Activated gamma-delta T cell treated with anti-CD3 and anti-CD28 coated beads, Interleukin-2, amount 50 U/mL, for 16 hours (primary cell): ENCODE results near the gene RNF39.
A peak's percentile ranks its signal among the peaks of the same experiment; 100 is the strongest.
"Not testable (repeated sequence)": the region's sequence is repeated elsewhere in the genome, so short reads cannot be mapped to it uniquely, and the experiment has no call there.

Experiments used
- DNase-seq: peaks from one replicate; pipeline ENCODE4 v3.0.0-alpha.2; 2020; ENCODE audit warnings: low read depth

RNF39 gene

DNA sequence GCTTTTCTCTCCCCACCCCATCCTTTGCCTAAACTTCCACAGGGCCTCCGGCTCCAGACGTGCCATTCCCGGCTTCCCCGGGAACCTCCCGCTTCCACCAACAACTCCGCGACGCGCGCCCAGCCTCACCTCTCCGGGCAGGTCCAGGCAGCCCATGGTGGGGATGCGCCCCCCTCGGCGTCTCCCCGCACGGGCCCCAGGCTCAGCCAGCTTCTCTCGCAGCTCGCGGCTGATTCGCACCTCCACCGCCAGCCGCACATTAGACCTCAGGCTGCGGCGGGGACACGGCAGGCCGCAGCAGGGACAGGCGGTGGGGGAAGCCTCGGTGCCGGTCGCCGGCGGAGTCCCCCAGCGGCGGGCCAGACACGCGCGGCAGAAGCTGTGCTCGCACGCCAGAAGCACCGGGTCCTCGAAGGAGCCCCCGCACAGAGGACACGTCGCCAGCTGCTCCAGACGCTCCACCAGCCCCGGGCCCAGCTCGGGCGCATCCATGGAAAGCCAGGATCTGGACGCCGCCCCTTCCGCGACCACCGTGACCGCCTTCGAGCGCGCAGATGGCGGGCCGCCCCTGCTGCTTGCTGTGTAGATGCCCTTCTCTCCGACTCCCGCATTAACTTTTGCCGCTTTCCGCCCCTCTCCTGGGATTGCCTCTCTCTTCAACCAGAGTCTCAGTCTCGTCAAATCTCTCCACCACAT, at the start of gene RNF39:
TSS of gene RNF39 (minus strand) at position 676 of the 696 bp plus-strand sequence. CDS start at position 492, 184 bp downstream.
- no peak for DNase-seq

DNA sequence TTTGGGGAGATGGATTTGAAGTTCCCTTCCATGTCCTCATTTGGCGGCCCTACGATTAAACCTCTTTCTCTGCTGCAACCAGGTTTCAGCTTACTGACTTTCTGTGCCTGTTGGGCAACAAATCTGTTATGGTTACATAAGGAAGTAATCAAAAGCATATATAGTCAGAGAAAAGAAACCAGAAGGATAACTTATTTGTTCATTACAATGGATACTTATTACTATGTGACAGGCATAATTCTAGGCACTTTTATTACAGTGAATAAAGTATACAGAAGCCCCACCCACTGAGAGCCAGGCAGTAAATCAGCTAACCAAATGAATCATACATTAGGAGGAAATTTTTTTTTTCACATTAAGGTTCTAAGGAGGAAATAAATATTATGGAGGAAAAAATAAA, 46.9 kb upstream of the RNF39 start:
- no peak for DNase-seq

DNA sequence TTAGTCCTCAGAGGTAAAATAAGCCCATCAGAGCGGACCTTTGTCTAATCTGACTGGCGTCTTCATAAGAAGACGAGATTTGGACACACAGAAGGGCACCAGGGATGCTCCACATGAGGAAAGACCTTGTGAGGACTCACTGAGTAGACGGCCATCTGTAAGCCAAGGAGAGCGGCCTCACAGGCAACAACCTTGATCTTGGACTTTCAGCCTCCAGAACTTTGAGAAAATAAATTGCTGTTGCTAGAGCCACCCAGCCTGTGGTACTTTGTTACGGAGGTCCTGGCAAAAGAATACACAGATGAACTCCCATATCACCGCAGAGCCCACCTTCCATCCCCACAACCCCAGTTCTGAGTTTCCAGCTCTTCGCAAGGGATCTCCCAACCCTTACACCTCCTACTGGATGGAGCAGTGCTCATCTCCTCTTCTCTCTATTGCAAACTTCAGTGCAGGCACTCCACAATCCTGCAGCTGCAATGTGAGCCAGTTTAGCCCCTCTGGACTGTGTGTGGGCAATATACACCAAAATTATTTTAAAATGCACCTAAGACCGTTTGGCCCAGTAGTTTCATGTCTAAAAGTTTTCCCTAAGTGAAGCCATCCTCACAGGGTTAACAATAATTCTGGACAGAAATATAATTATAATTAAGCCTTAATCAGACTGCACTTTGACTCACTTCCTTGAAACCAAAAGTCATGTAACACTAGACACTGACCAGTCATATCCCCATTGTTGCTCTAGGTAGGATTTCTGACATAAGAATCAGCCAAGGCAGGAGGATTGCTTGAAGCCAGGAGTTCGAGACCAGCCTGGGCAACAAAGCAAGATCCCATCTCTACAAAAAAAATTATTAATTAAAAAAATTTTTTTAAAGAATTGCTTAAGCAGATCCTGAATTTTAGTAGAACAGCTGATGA, 46.1 kb upstream of the RNF39 start:
- DNase-seq, result no peak

- not testable (repeated sequence) for DNase-seq
Measured at GRCh38 chr6:30118691-30119090, 43.1 kb upstream of the RNF39 start.

- DNase-seq, result no peak
Measured at GRCh38 chr6:30116724-30117123, 41.2 kb upstream of the RNF39 start.

- no peak for DNase-seq
Measured at GRCh38 chr6:30113841-30114240, 38.3 kb upstream of the RNF39 start.

GRCh38 chr6:30113003-30113759, 37.6 kb upstream of the RNF39 start, which contains the start of gene TRIM31:
Gene TRIM31, minus strand, starts transcription at chr6:30113090. Its CDS starts 285 bp downstream, at chr6:30112805.
- no peak for DNase-seq

DNA sequence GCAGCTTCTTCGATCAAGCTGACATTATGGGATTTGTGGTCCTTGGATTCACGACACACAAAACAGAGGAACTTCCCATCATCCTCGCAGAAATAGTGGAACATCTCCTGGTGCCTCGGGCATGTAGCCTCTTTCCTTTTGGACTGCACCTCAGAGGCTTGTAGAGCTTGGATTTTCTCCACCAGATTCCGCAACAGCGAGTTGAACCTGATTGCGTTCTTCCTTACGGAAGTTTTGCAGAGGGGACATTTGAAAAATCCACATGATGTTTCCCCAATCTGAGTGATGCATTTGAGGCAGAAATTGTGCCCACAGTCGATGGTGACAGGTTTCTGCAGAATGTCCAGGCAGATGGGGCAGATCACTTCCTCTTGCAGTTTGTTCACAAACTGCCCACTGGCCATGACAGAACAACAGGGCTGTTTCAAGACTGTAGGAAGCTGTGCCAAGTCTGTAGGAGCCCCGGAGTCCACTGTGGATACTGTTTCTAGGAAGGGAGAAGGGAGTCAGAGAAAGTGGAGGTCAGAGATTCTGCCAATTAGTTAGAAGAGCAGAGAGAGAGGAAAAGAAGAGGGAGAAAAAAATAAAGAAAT, 36.9 kb upstream of the RNF39 start:
- DNase-seq, result no peak

- DNase-seq, result no peak
Measured at GRCh38 chr6:30111266-30111856, 35.8 kb upstream of the RNF39 start.

GRCh38 chr6:30104661-30105060, 29.1 kb upstream of the RNF39 start:
- no peak for DNase-seq

GRCh38 chr6:30103872-30104179, 28.3 kb upstream of the RNF39 start:
- DNase-seq, result no peak

- peak; percentile 71 for DNase-seq
Measured at GRCh38 chr6:30102970-30103871, 27.7 kb upstream of the RNF39 start.

DNA sequence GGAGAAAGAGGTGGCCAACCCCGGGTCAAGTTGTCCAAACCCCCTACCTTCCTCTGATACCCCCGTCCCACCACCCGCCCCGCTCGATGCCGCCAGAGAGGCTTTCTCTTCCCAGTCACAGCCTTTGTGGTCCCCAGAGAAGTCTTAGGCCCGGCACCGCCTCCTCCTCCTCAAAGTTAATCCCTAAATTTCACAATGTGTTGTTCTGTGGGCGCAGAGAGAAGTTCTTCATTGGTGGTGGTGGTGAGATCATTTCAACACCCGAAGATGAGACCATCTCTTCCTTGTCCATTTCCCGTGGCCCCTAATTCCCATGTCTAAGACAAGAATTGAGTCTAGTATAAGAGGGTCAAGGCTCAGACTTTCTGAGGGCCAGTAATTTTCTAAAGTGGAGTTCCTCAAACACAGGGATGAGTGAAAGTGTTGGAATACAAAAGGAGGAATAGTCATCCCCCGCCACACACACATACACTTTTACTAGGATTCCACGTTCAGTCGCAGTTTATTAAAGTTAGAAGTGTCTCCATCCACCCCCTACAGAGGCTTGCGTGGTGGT, 26.9 kb upstream of the RNF39 start:
- no peak for DNase-seq

- DNase-seq, result peak; percentile 34
Measured at GRCh38 chr6:30101444-30102413, 26.2 kb upstream of the RNF39 start.

DNA sequence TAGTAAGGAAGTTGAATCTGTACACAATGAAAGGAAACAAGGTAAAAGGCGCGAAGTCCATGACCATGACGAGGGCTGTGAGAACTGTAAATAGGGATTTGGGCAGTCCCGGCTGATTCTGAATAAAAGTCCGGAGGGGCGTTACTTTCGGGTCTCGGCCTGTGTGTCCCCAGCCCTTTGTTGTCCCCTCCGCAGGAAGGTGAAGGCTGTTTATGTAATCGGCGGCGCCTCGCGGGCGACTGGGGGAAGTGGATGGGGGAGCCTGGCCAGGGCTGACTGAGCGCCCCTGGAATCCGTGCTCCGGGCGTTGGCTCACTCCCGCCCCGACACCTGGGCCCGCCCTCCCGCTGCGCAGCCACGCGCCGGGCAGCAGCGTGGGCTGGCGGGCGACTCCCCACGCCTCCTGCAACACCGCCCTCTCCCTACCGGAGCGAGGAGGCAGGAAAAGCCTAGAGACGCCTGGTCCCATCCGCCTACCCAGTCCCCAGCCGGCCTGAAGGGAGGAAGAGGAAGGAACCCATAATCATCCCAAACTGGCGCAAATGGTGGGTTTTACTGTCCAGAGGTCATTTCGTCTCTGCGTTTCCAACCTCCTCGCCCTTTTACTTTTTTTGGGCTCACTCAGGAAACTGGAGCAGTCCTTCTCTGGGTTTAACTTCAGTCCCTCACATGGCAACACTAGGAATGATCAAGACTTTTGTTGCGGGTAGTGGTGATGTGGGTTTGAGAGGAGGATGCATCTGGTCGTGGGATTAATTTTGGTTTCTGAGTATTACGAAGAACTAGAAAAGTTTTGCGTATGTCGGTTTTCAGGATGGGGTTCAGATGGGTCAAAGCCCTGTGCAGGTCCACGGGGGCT, 25.2 kb upstream of the RNF39 start:
- DNase-seq, result no peak

DNA sequence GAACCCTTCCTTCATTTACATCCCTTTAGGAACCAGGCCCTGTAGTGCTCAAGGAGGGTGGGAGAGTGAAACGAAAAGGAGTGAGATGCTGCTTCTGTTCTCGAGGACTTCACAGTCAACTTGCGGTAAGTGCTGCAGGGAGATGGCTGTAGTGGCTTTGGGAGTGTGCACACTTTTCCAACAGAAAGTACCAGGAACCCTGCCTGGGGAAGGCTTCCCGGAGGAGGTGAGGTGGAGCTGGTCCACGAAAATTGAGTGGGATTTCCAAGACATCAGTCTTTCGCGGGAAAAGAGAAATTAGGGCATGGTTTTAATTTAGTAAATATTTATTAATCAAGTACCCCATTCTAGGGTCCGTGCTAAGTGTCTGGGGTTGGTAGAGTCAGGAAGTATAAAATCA, 24.6 kb upstream of the RNF39 start:
- DNase-seq, result no peak

GRCh38 chr6:30097902-30098768, 22.6 kb upstream of the RNF39 start:
- no peak for DNase-seq
